ENCODE data around the gene DOK3.

The DOK3 gene

GRCh38 chr5:177496070-177496726 is 13.4 kb downstream of the DOK3 start:
- no peak for DNase-seq (ENCODE audit: low spot score)
- in situ Hi-C loops (cut with MboI; ENCODE audit: low sequenced_read_pairs, unreplicated experiment), result no loop called here
- TF ChIP-seq, protein P1, sequence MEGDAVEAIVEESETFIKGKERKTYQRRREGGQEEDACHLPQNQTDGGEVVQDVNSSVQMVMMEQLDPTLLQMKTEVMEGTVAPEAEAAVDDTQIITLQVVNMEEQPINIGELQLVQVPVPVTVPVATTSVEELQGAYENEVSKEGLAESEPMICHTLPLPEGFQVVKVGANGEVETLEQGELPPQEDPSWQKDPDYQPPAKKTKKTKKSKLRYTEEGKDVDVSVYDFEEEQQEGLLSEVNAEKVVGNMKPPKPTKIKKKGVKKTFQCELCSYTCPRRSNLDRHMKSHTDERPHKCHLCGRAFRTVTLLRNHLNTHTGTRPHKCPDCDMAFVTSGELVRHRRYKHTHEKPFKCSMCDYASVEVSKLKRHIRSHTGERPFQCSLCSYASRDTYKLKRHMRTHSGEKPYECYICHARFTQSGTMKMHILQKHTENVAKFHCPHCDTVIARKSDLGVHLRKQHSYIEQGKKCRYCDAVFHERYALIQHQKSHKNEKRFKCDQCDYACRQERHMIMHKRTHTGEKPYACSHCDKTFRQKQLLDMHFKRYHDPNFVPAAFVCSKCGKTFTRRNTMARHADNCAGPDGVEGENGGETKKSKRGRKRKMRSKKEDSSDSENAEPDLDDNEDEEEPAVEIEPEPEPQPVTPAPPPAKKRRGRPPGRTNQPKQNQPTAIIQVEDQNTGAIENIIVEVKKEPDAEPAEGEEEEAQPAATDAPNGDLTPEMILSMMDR (IDR thresholded peaks at IDR 0.05; ENCODE audit: borderline replicate concordance, control extremely low read depth, extremely low read depth, insufficient read depth, missing control alignments), result no peak

GRCh38 chr5:177495243-177496060 is 14.2 kb downstream of the DOK3 start:
- TF ChIP-seq, protein P1 (IDR thresholded peaks at IDR 0.05; ENCODE audit: borderline replicate concordance, control extremely low read depth, extremely low read depth, insufficient read depth, missing control alignments), result no peak
- in situ Hi-C loops (cut with MboI; ENCODE audit: low sequenced_read_pairs, unreplicated experiment), result no loop called here
- DNase-seq (ENCODE audit: low spot score), result no peak

DNA sequence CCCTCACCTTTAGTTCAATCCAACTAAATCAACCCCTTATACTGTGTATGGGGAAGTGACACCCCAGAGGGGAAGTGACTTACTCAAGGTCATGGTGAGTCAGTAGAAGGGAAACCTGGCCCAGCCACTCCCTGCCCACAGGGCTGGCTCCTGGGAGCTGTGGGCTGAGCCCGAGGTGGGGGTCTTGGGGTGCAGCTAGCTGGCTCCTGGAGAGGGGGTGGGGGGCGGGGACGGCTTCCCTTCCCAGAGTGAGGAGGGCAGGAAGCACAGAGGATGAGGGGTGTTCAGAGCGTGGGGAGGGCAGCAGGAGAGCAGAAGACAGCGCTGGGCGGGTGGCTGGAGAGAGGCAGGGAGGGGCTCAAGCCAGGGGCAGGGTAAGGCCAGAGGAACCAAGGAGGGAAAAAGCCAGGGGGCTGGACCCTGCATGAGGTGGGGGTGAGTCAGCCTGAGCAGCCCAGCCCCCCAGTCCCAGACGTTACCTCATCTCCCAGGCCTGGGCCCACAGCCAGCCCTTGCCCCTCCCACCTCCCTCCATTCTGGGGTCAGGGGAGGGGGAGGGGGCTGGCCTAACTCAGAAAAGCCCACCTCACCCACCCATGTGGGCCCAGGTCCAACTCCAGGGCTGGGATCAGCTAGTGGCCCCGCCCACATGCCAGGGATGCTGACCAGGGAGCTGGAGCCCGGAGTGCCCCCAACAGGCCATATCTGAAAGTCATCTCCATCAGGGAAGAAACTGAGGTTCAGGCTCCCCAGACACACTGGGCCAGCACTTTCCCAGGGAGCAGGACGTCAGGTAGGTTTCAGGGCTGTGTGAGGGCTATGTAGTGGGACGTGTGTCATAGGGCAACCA is 15.1 kb downstream of the DOK3 start:
- DNase-seq (ENCODE audit: low spot score), result no peak
- in situ Hi-C loops (cut with MboI; ENCODE audit: low sequenced_read_pairs, unreplicated experiment), result no loop called here
- TF ChIP-seq, protein P1 (IDR thresholded peaks at IDR 0.05; ENCODE audit: borderline replicate concordance, control extremely low read depth, extremely low read depth, insufficient read depth, missing control alignments), result no peak

- no peak for DNase-seq (ENCODE audit: low spot score)
- TF ChIP-seq, protein P1 (IDR thresholded peaks at IDR 0.05; ENCODE audit: borderline replicate concordance, control extremely low read depth, extremely low read depth, insufficient read depth, missing control alignments), result no peak
- in situ Hi-C loops (cut with MboI; ENCODE audit: low sequenced_read_pairs, unreplicated experiment), result no loop called here
These were observed 15.8 kb downstream of the DOK3 start for GRCh38 chr5:177493795-177494345.

DNA sequence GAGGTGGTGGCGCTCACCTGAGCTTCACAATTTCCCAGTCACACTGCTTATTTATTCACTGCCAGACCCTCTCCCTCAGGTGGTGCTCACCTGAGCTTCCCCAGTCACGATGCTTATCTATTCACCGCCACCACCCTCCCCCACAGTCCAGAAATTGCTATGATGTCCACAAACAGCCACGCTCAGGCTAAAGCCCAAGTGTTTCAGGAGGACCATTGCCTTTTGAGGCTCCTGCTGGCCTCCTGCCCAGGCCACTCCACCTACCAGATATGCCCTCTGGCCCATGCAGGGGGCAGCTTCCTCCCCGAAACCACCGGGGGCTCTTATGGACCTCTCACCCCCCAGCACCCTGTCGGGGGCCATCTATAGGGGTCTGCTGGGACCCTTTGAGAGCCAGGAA is 16.8 kb downstream of the DOK3 start:
- in situ Hi-C loops (cut with MboI; ENCODE audit: low sequenced_read_pairs, unreplicated experiment), result no loop called here
- DNase-seq (ENCODE audit: low spot score), result no peak
- TF ChIP-seq, protein P1 (IDR thresholded peaks at IDR 0.05; ENCODE audit: borderline replicate concordance, control extremely low read depth, extremely low read depth, insufficient read depth, missing control alignments), result no peak

All from GM13976 (cell line).